ENCODE measurements around the gene COMMD3.

COMMD3 gene

GRCh38 chr10:22338185-22338900 lies 22.2 kb downstream of the COMMD3 start:
- Histone ChIP-seq H3K36me3 (ENCODE audit: insufficient read depth, low read length) (no peaks in the 10 kb centered on the region), H2AFZ (ENCODE audit: low read length) (0 out of 2 replicates have a peak overlapping the region, but pooled peaks have one; percentile 1), H3K9ac (ENCODE audit: low read depth, low read length, poor library complexity, severe bottlenecking) (peak overlapping the region; percentile 90), H4K20me1 (ENCODE audit: insufficient read depth, low read length, poor library complexity, severe bottlenecking) (no peaks in the 10 kb centered on the region), H3K9me2 (replicated peaks; ENCODE audit: low read depth, low read length) (no peaks in the 10 kb centered on the region), H3K4me1 (ENCODE audit: insufficient read depth, low read length, poor library complexity, severe bottlenecking) (peaks cover 44% of the 10 kb centered on the region), H3K9me3 (ENCODE audit: insufficient read depth, low read depth, low read length) (no peaks in the 10 kb centered on the region), H3K27me3 (ENCODE audit: insufficient read depth, low read length, poor library complexity, severe bottlenecking) (no peaks in the 10 kb centered on the region), H3K4me3 (ENCODE audit: low read length, poor library complexity, severe bottlenecking) (peak overlapping the region; percentile 76), H3F3A (ENCODE audit: low read depth) (0 out of 2 replicates have a peak, but pooled peaks cover 4% of the 10 kb centered on the region), H3K4me2 (ENCODE audit: low read depth, low read length, poor library complexity, severe bottlenecking) (peak overlapping the region; percentile 75), H3K79me2 (ENCODE audit: insufficient read depth, low read length) (peaks cover 57% of the 10 kb centered on the region)
- no peak for TF ChIP-seq CTCF (conservative IDR thresholded peaks at IDR 0.05; ENCODE audit: low read length)
- no peak for TF ChIP-seq EZH2phosphoT487 (IDR thresholded peaks at IDR 0.05; ENCODE audit: borderline replicate concordance)

GRCh38 chr10:22338931-22339330 lies 22.7 kb downstream of the COMMD3 start:
- Histone ChIP-seq H3K4me1 (ENCODE audit: insufficient read depth, low read length, poor library complexity, severe bottlenecking) (peaks cover 43% of the 10 kb centered on the region), H2AFZ (ENCODE audit: low read length) (0 out of 2 replicates have a peak overlapping the region, but pooled peaks have one; percentile 1), H3K36me3 (ENCODE audit: insufficient read depth, low read length) (no peaks in the 10 kb centered on the region), H3K9ac (ENCODE audit: low read depth, low read length, poor library complexity, severe bottlenecking) (peak overlapping the region; percentile 90), H3K4me2 (ENCODE audit: low read depth, low read length, poor library complexity, severe bottlenecking) (peak overlapping the region; percentile 75), H3K27me3 (ENCODE audit: insufficient read depth, low read length, poor library complexity, severe bottlenecking) (no peaks in the 10 kb centered on the region), H4K20me1 (ENCODE audit: insufficient read depth, low read length, poor library complexity, severe bottlenecking) (no peaks in the 10 kb centered on the region), H3K9me3 (ENCODE audit: insufficient read depth, low read depth, low read length) (no peaks in the 10 kb centered on the region), H3K9me2 (replicated peaks; ENCODE audit: low read depth, low read length) (no peaks in the 10 kb centered on the region), H3F3A (ENCODE audit: low read depth) (no peaks in the 10 kb centered on the region), H3K4me3 (ENCODE audit: low read length, poor library complexity, severe bottlenecking) (peak overlapping the region; percentile 76), H3K79me2 (ENCODE audit: insufficient read depth, low read length) (peaks cover 57% of the 10 kb centered on the region)
- no peak for TF ChIP-seq EZH2phosphoT487 (IDR thresholded peaks at IDR 0.05; ENCODE audit: borderline replicate concordance)
- TF ChIP-seq CTCF (conservative IDR thresholded peaks at IDR 0.05; ENCODE audit: low read length), result no peak

- Histone ChIP-seq H3K79me2 (ENCODE audit: insufficient read depth, low read length) (peaks cover 55% of the 10 kb centered on the region), H3K4me3 (ENCODE audit: low read length, poor library complexity, severe bottlenecking) (peak overlapping the region; percentile 76), H3K36me3 (ENCODE audit: insufficient read depth, low read length) (no peaks in the 10 kb centered on the region), H3K4me1 (ENCODE audit: insufficient read depth, low read length, poor library complexity, severe bottlenecking) (peaks cover 49% of the 10 kb centered on the region), H2AFZ (ENCODE audit: low read length) (no peak overlapping the region), H3K9me3 (ENCODE audit: insufficient read depth, low read depth, low read length) (no peaks in the 10 kb centered on the region), H3K9ac (ENCODE audit: low read depth, low read length, poor library complexity, severe bottlenecking) (peak overlapping the region; percentile 90), H3K9me2 (replicated peaks; ENCODE audit: low read depth, low read length) (no peaks in the 10 kb centered on the region), H3F3A (ENCODE audit: low read depth) (peaks cover 3% of the 10 kb centered on the region; the same call in 1 of the 2 replicates), H3K27me3 (ENCODE audit: insufficient read depth, low read length, poor library complexity, severe bottlenecking) (no peaks in the 10 kb centered on the region), H3K4me2 (ENCODE audit: low read depth, low read length, poor library complexity, severe bottlenecking) (peak overlapping the region; percentile 75), H4K20me1 (ENCODE audit: insufficient read depth, low read length, poor library complexity, severe bottlenecking) (no peaks in the 10 kb centered on the region)
- TF ChIP-seq EZH2phosphoT487 (IDR thresholded peaks at IDR 0.05; ENCODE audit: borderline replicate concordance), result no peak
- TF ChIP-seq CTCF (conservative IDR thresholded peaks at IDR 0.05; ENCODE audit: low read length), result no peak
These were observed 23.7 kb downstream of the COMMD3 start for GRCh38 chr10:22339761-22340328.

Measured in Loucy (cell line).